Parathyroid adenoma (tissue), 2 donors: ENCODE measurements around the gene FTL.
"Not testable (repeated sequence)": the region's sequence is repeated elsewhere in the genome, so short reads cannot be mapped to it uniquely, and the experiment has no call there.

Source experiments
- H2AFZ ChIP-seq: fragments of 300-600 bp; sonication (generic); one replicate; pipeline ENCODE4 v1.7.0; 2017; ENCODE audit warnings: antibody characterized with exemption, mild to moderate bottlenecking
- H3K27ac ChIP-seq: fragments of 300-600 bp; sonication (generic); one replicate; pipeline ENCODE4 v1.7.0; 2017
- H3K27me3 ChIP-seq: fragments of 300-600 bp; sonication (generic); one replicate; pipeline ENCODE4 v1.7.0; 2017; ENCODE audit warnings: low read length; ENCODE audit not compliant: control insufficient read depth, insufficient read depth
- H3K36me3 ChIP-seq: fragments of 300-600 bp; sonication (generic); one replicate; pipeline ENCODE4 v1.7.0; 2017; ENCODE audit warnings: low read length; ENCODE audit not compliant: control insufficient read depth, insufficient read depth
- H3K4me1 ChIP-seq: fragments of 300-600 bp; sonication (generic); one replicate; pipeline ENCODE4 v1.7.0; 2017; ENCODE audit warnings: control low read depth
- H3K4me2 ChIP-seq: fragments of 300-600 bp; sonication (generic); one replicate; pipeline ENCODE4 v1.7.0; 2017; ENCODE audit warnings: low read length
- H3K4me3 ChIP-seq: fragments of 300-600 bp; sonication (generic); one replicate; pipeline ENCODE4 v1.7.0; 2017; ENCODE audit warnings: low read depth, low read length
- H3K79me2 ChIP-seq: fragments of 300-600 bp; sonication (generic); one replicate; pipeline ENCODE4 v1.7.0; 2017; ENCODE audit warnings: control low read depth
- H3K9ac ChIP-seq: fragments of 300-600 bp; sonication (generic); one replicate; pipeline ENCODE4 v1.7.0; 2017; ENCODE audit warnings: mild to moderate bottlenecking
- H3K9me3 ChIP-seq: fragments of 300-600 bp; sonication (generic); one replicate; pipeline ENCODE4 v1.7.0; 2017; ENCODE audit warnings: low read length; ENCODE audit not compliant: control insufficient read depth
- TF ChIP-seq, protein P1 (sequence below): fragments of 300-600 bp; sonication (generic); IDR thresholded peaks from one replicate; pipeline ENCODE4 v1.7.0; 2017; ENCODE audit warnings: antibody characterized with exemption, mild to moderate bottlenecking
- donor health status: primary hyperparathyroidism.

The FTL gene

DNA sequence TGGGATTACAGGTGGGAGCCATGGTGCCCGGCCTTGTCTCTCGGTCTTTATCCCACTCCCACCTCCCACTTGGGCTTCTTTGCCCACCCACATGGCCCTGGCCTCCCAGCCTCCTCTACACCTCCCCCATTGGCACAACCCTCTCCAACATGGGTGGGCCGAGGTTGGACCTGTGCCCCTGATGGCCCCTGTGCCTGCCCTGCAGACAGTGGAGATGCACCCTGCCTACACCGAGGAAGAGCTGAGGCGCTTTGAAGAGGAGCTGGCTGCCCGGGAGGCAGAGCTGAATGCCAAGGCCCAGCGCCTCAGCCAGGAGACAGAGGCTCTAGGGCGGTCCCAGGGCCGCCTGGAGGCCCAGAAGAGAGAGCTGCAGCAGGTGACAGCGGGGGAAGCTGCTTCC, 44.2 kb upstream of the FTL start:
- Histone ChIP-seq H3K4me1 (no peaks in the 10 kb centered on the region), H3K9me3 (no peaks in the 10 kb centered on the region), H3K36me3 (no peaks in the 10 kb centered on the region), H2AFZ (no peak overlapping the region), H3K27ac (no peak overlapping the region), H3K9ac (no peak overlapping the region), H3K4me3 (no peak overlapping the region), H3K79me2 (no peaks in the 10 kb centered on the region), H3K27me3 (no peaks in the 10 kb centered on the region), H3K4me2 (no peak overlapping the region)
- TF ChIP-seq, protein P1, sequence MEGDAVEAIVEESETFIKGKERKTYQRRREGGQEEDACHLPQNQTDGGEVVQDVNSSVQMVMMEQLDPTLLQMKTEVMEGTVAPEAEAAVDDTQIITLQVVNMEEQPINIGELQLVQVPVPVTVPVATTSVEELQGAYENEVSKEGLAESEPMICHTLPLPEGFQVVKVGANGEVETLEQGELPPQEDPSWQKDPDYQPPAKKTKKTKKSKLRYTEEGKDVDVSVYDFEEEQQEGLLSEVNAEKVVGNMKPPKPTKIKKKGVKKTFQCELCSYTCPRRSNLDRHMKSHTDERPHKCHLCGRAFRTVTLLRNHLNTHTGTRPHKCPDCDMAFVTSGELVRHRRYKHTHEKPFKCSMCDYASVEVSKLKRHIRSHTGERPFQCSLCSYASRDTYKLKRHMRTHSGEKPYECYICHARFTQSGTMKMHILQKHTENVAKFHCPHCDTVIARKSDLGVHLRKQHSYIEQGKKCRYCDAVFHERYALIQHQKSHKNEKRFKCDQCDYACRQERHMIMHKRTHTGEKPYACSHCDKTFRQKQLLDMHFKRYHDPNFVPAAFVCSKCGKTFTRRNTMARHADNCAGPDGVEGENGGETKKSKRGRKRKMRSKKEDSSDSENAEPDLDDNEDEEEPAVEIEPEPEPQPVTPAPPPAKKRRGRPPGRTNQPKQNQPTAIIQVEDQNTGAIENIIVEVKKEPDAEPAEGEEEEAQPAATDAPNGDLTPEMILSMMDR, result no peak

DNA sequence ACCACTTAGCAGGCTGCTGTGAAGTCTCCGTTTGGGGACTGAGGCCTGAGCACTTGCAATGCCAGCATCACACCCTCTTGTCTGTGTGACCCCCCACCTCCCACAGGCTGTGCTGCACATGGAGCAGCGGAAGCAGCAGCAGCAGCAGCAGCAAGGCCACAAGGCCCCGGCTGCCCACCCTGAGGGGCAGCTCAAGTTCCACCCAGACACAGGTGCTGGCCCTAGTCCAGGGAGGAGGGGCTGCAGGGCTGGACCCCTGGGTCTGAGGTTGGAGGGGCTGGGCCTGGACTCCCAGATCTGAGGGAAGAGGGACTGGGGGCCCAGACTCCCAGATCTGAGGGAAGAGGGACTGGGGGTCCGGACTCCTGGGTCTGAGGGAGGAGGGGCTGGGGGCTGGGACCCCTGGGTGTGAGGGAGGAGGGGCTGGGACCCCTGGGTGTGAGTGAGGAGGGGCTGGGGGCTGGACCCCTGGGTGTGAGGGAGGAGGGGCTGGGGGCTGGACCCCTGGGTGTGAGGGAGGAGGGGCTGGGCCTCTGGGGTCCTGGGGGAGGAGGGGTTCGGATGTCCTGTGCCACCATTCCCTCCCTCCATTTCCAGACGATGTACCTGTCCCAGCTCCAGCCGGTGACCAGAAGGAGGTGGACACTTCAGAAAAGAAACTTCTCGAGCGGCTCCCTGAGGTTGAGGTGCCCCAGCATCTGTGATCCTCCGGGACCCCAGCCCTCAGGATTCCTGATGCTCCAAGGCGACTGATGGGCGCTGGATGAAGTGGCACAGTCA, 43.2 kb upstream of the FTL start:
- H2AFZ ChIP-seq, result no peak overlapping the region

DNA sequence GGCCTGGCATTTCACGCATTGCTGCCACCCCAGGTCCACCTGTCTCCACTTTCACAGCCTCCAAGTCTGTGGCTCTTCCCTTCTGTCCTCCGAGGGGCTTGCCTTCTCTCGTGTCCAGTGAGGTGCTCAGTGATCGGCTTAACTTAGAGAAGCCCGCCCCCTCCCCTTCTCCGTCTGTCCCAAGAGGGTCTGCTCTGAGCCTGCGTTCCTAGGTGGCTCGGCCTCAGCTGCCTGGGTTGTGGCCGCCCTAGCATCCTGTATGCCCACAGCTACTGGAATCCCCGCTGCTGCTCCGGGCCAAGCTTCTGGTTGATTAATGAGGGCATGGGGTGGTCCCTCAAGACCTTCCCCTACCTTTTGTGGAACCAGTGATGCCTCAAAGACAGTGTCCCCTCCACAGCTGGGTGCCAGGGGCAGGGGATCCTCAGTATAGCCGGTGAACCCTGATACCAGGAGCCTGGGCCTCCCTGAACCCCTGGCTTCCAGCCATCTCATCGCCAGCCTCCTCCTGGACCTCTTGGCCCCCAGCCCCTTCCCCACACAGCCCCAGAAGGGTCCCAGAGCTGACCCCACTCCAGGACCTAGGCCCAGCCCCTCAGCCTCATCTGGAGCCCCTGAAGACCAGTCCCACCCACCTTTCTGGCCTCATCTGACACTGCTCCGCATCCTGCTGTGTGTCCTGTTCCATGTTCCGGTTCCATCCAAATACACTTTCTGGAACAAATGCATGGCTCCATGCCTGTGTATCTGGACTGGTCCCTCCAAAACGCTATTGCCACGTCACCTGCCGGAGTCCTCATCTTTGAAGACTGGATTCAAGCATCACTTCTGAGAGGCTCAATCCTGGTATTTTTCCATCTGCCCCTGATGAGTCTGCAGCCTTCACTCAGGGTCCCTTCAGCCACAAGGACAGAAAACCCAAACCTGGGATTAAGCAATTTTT, 42.3 kb upstream of the FTL start:
- Histone ChIP-seq H3K4me2 (no peak overlapping the region), H3K27ac (no peak overlapping the region), H3K4me1 (no peaks in the 10 kb centered on the region), H3K9me3 (no peaks in the 10 kb centered on the region), H3K27me3 (no peaks in the 10 kb centered on the region), H3K36me3 (no peaks in the 10 kb centered on the region), H3K4me3 (no peak overlapping the region), H3K79me2 (no peaks in the 10 kb centered on the region), H2AFZ (no peak overlapping the region), H3K9ac (no peak overlapping the region)
- TF ChIP-seq, protein P1, result no peak

More for the DNA sequence above, 43.2 kb upstream of the FTL start:
- TF ChIP-seq, protein P1, result no peak
- no peak overlapping the region for H3K4me2 ChIP-seq
- H3K36me3 ChIP-seq, result no peaks in the 10 kb centered on the region
- H3K27ac ChIP-seq, result no peak overlapping the region
- no peaks in the 10 kb centered on the region for H3K27me3 ChIP-seq
- H3K79me2 ChIP-seq, result no peaks in the 10 kb centered on the region
- H3K9ac ChIP-seq, result no peak overlapping the region
- H3K4me1 ChIP-seq, result no peaks in the 10 kb centered on the region
- no peak overlapping the region for H3K4me3 ChIP-seq
- no peaks in the 10 kb centered on the region for H3K9me3 ChIP-seq

DNA sequence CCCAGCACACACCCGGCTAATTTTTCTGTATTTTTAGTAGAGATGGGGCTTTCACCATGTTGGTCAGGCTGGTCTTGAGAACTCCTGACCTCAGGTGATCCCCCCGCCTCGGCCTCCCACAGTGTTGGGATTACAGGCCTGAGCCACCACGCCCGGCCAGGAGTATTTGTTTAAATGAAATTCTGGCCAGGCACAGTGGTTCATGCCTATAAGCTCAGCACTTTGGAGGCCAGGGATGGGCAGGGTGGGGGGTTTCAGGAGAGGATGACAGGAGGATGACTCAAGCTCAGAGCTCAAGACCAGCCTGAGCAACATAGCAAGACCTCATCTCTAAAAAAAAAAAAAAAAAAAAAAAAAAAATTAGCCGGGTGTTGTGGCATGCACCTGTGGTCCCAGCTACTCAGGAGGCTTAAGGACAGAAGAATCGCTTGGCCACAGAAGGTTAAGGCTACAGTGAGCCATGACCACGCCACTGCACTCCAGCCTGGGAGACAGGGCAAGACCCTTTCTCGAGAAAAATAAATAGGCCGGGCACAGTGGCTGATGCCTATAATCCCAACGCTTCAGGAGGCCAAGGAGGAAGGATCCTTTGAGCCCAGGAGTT, 39.8 kb upstream of the FTL start:
- TF ChIP-seq, protein P1, result no peak
- H2AFZ ChIP-seq, result no peak overlapping the region
- no peak overlapping the region for H3K27ac ChIP-seq
- H3K79me2 ChIP-seq, result no peaks in the 10 kb centered on the region
- H3K36me3 ChIP-seq, result no peaks in the 10 kb centered on the region
- no peak overlapping the region for H3K4me2 ChIP-seq
- no peaks in the 10 kb centered on the region for H3K27me3 ChIP-seq
- H3K4me3 ChIP-seq, result no peak overlapping the region
- H3K9ac ChIP-seq, result no peak overlapping the region
- no peaks in the 10 kb centered on the region for H3K4me1 ChIP-seq
- H3K9me3 ChIP-seq, result no peaks in the 10 kb centered on the region

DNA sequence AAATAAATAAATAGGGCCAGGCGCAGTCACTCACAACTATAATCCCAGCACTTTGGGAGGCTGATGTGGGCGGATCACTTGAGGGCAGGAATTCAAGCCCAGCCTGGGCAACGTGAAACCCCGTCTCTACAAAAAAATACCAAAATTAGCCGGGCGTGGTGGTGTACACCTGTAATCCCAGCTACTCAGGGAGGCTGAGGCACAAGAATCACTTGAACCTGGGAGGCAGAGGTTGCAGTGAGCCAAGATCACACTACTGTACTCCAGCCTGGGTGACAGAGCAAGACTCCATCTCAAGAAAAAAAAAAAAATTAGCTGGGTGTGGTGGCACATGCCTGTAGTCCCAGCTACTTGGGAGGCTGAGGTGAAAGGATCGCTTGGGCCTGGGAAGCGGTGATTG, 39.2 kb upstream of the FTL start:
- H2AFZ ChIP-seq, H3K4me1 ChIP-seq, H3K9ac ChIP-seq, H3K4me2 ChIP-seq, H3K36me3 ChIP-seq, H3K79me2 ChIP-seq, H3K27me3 ChIP-seq, H3K4me3 ChIP-seq, H3K9me3 ChIP-seq, H3K27ac ChIP-seq: not testable (repeated sequence)
